Stomach (tissue), 9 donors: Measurements from ENCODE around the gene SSRP1. TPM values are rescaled to one million over a fixed set of nuclear protein-coding genes. Genes with fewer than 3 reads are reported as not detected.
A peak's percentile ranks its signal among the peaks of the same experiment; 100 is the strongest.

Experiments
- DNase-seq, 2 donors: peaks; one replicate each; pipeline versions ENCODE4 v3.0.0 to v3.0.0-alpha.2; 2013 to 2019
- H3K27ac ChIP-seq, 5 donors: fragments of 200-600 bp in 4 of 5; sonication (generic) in 4 of 5; one replicate each; pipeline ENCODE4 v1.5.1; 2013 to 2019; ENCODE audit warnings: mild to moderate bottlenecking in 1 of 5, moderate library complexity in 1 of 5
- H3K27me3 ChIP-seq, 3 donors: fragments of 200-600 bp; sonication (generic); one replicate each; pipeline ENCODE4 v1.5.1; 2017 to 2019; ENCODE audit warnings: mixed run types in 1 of 3
- H3K36me3 ChIP-seq, 4 donors: fragments of 200-600 bp; sonication (generic); 1 replicate in 3 of 4; 2 replicates in 1 of 4; pipeline ENCODE4 v1.5.1; 2016 to 2019
- H3K4me1 ChIP-seq, 4 donors: fragments of 200-600 bp; sonication (generic); one replicate each; pipeline ENCODE4 v1.5.1; 2016 to 2019
- H3K4me3 ChIP-seq, 4 donors: fragments of 200-600 bp; sonication (generic) in 3 of 4; one replicate each; pipeline ENCODE4 v1.5.1; 2016 to 2019; ENCODE audit warnings: mild to moderate bottlenecking in 1 of 4
- H3K9me3 ChIP-seq, 4 donors: fragments of 200-600 bp; sonication (generic); one replicate each; pipeline ENCODE4 v1.5.1; 2016 to 2019
- EP300 ChIP-seq: sonication (generic); formaldehyde crosslinking; IDR thresholded peaks from one replicate; pipeline ENCODE4 v1.6.1; 2017; ENCODE audit warnings: antibody characterized with exemption
- POLR2A ChIP-seq, 4 donors: fragments of 450-650 bp; IDR thresholded peaks; one replicate each; pipeline ENCODE4 v1.6.1; 2016; ENCODE audit warnings: antibody characterized with exemption in 4 of 4, control low read depth in 2 of 4, mild to moderate bottlenecking in 1 of 4, moderate library complexity in 1 of 4
- POLR2AphosphoS5 ChIP-seq, 3 donors: sonication (generic); formaldehyde crosslinking; IDR thresholded peaks; one replicate each; pipeline ENCODE4 v1.6.1; 2016; ENCODE audit warnings: antibody characterized with exemption in 3 of 3
- WGBS, 5 donors: extraction: QIAGEN DNeasy Blood & Tissue Kit in 3 of 5; methylation state at CpG; one replicate each; pipeline versions ENCODE4 v1.1.5 to v1.1.7; 2013 to 2018; 5-methylcytosine and 5-hydroxymethylcytosine counted together
- intact Hi-C: fragments of 100-400 bp; cut with DNase I; formaldehyde crosslinking; loops from one replicate; pipeline ENCODE4 v1.15.1; 2023; ENCODE audit warnings: low total_unique reads
- polyA plus RNA-seq, 3 donors: library from polyadenylated mRNA; stranded (reverse); fragments of 200-250 nt; gene quantifications; one replicate each; pipeline ENCODE4 v1.2.3, GENCODE V29; 2013
- total RNA-seq, 5 donors: library from RNA; depleted of rRNA; stranded (reverse); fragments of >200 nt; gene quantifications; one replicate each; pipeline versions ENCODE4 v1.1.0 to v1.2.3, GENCODE V29; 2014 to 2016
- TF ChIP-seq, protein P1 (sequence below), 7 experiments: fragments of 450-650 bp in 4 of 7; fragments of 200-600 bp in 3 of 7; sonication (generic) in 3 of 7; IDR thresholded peaks; one replicate each; pipeline ENCODE4 v1.5.1; 2016 to 2019; ENCODE audit warnings: antibody characterized with exemption in 7 of 7, control low read depth in 2 of 7, mild to moderate bottlenecking in 1 of 7
- donor health status: healthy with polysubstance abuse.
- donor health status: Bipolar disorder and iron deficiency.
- donor health status: healthy.

The SSRP1 gene
- total and polyA plus RNA-seq, 8 donors = 15.8 to 62.9 (median 47.1) TPM

DNA sequence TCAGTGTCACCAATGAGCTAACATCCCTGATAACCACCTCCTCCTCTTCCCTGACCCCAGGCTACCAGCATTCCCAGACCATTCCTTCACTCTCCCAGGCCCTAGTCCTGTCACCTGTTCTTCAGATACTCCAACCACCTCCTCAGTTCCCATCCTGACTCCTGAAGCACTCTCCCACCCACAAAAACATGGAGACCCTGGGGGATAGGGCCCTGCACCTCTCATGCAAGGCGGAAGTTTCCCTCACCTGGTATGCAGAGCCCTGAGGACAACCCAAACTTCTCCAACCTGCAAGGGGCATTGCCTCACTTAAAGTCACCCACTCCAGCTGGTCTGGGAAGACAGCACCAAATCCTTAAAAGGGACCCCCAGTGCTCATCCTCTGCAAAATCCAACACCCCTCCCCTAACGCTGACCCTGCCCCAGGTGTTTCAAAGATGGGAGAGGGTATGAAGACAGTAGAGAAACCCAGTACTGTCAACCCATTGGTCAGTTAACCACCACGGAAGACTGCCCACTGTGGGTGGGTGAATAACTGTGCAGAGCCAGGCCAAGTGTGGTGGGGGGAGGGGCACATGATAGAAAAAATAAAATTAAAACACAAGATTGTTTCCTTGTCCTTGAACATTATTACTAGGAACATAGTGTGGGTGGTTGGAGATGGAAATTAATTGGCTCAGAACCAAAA is 12.4 kb downstream of the SSRP1 start:
- Histone ChIP-seq H3K27me3 (no peaks in the 10 kb centered on the region), H3K4me1 (peaks cover 53 to 72% (median 63%) of the 10 kb centered on the region in 4 donors), H3K9me3 (no peaks in the 10 kb centered on the region), H3K4me3 (peak overlapping the region; percentile 77 to 90 (median 84)), H3K27ac (peak overlapping the region; percentile 94 to 99 (median 98)), H3K36me3 (peaks cover 21 to 46% (median 46%) of the 10 kb centered on the region in 4 donors)
- TF ChIP-seq POLR2A (IDR thresholded peaks at IDR 0.05) (no peak), EP300 (no peak), POLR2AphosphoS5 (IDR thresholded peaks at IDR 0.05) (no peak)
- TF ChIP-seq, protein P1, sequence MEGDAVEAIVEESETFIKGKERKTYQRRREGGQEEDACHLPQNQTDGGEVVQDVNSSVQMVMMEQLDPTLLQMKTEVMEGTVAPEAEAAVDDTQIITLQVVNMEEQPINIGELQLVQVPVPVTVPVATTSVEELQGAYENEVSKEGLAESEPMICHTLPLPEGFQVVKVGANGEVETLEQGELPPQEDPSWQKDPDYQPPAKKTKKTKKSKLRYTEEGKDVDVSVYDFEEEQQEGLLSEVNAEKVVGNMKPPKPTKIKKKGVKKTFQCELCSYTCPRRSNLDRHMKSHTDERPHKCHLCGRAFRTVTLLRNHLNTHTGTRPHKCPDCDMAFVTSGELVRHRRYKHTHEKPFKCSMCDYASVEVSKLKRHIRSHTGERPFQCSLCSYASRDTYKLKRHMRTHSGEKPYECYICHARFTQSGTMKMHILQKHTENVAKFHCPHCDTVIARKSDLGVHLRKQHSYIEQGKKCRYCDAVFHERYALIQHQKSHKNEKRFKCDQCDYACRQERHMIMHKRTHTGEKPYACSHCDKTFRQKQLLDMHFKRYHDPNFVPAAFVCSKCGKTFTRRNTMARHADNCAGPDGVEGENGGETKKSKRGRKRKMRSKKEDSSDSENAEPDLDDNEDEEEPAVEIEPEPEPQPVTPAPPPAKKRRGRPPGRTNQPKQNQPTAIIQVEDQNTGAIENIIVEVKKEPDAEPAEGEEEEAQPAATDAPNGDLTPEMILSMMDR (IDR thresholded peaks at IDR 0.05) = no peak
- WGBS, 5 donors = 28 to 51% (median 36%) methylated on average over 3 of the region's 3 CpGs
- peak in 1 of 2 donors; percentile 63 for DNase-seq
- intact Hi-C loops = no loop called here

DNA sequence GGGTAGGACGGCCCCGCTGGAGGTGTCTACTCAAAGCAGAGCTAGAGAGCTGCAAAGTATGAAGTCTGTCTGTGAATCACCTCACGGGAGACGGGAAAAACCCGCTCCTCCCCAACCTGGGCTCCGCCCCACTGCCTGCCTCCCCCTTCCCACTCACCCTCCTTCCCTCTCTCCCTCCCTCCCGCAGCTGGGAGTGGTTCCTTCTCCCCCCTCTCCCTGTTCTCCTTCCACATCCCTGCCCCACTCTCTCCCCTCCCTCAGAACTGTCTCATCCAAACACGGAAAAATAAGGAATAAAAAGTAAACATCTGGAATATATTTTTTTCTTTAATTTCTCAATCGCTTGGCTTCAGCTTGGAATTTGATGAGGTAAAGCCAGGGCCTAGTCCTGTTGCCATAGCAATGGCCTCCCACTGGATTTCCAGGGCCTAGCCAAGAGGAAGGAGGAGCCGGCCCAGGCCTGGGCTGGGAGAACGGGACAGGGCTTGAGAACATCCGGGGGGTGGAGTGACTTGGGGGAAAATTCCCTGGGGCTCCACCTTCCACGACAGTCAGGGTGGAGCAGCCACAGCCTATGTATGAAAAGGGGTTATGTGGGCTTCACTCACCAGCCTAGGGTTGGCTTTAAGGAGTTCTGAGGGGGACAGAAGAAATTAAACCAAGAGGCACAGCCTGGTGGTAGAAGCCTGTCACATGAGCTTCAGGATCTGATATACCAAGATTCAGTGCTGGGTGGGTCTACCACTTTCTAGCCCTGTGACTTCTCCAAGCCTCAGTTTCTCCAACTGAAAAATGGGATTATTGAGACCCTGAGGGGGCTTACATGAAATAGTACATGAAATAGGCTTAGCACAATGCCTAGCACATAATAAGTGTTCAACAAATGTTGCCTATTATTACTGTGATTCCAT is 13.2 kb downstream of the SSRP1 start:
- Histone ChIP-seq H3K27me3 (no peaks in the 10 kb centered on the region), H3K36me3 (peaks cover 18 to 46% (median 46%) of the 10 kb centered on the region in 4 donors), H3K4me1 (peaks cover 61 to 80% (median 71%) of the 10 kb centered on the region in 4 donors), H3K27ac (peak overlapping the region; percentile 94 to 99 (median 98)), H3K4me3 (peak overlapping the region; percentile 77 to 90 (median 84)), H3K9me3 (no peaks in the 10 kb centered on the region)
- intact Hi-C loops = no loop called here
- DNase-seq = peak; percentile 88 to 96
- TF ChIP-seq POLR2AphosphoS5 (IDR thresholded peaks at IDR 0.05) (peak; percentile 42 to 74 (median 68)), POLR2A (IDR thresholded peaks at IDR 0.05) (peak in 2 of 4 donors; percentile 37 to 64), EP300 (no peak)
- TF ChIP-seq, protein P1 (IDR thresholded peaks at IDR 0.05) = no peak
- WGBS, 5 donors = 9 to 23% (median 16%) methylated on average over 12 to 13 of the region's 13 CpGs

DNA sequence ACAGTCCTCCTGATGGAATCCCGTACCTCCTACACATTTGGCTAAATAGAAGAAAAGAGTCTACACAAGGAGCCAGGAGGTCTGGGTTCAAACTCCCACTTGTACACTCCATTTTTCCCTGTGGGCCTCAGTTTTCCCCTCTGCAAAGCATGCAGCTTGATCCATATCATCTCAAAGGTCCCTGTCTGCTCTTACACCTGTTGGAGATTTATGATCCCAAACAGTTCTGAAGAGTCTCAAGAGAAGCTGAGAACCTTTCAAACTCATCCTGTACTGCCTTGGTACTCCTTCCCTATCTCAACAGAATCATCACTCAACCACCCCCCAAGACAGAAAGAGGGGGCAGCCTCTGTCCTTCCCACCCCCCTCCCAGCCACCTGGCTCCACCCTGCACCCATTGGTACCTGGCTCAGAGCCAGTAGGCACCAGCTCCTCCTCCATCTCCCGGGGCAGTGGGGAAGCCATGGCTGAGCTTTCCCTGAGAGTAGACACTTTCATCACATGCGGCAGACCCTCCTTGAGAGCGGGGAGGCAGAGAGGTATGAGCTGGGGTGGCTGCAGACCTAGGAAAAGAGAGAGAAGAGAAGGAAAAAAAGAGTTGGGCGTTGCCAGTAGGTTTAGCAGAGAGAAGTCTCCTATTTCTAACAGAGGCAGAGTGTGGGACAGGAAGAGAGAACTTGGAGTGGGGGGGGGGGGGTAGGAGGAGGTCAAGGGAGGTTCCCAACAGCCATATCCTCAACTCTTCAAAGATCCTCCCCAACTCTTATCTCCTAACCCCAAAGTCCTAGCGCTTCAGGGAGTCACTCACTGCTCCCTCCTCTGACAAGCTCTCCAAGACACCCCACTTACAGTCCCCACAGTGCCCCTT is 14.1 kb downstream of the SSRP1 start:
- peak; percentile 51 to 70 for DNase-seq
- 14 to 32% (median 24%) methylated on average over 6 of the region's 6 CpGs for WGBS, 5 donors
- Histone ChIP-seq H3K9me3 (no peaks in the 10 kb centered on the region), H3K36me3 (peaks cover 18 to 46% (median 46%) of the 10 kb centered on the region in 4 donors), H3K27ac (peak overlapping the region; percentile 94 to 99 (median 98)), H3K4me3 (peak overlapping the region; percentile 77 to 90 (median 84)), H3K27me3 (no peaks in the 10 kb centered on the region), H3K4me1 (peaks cover 70 to 85% (median 80%) of the 10 kb centered on the region in 4 donors)
- TF ChIP-seq POLR2A (IDR thresholded peaks at IDR 0.05) (peak in 1 of 4 donors; percentile 2), EP300 (no peak)
- intact Hi-C loops = no loop called here

DNA sequence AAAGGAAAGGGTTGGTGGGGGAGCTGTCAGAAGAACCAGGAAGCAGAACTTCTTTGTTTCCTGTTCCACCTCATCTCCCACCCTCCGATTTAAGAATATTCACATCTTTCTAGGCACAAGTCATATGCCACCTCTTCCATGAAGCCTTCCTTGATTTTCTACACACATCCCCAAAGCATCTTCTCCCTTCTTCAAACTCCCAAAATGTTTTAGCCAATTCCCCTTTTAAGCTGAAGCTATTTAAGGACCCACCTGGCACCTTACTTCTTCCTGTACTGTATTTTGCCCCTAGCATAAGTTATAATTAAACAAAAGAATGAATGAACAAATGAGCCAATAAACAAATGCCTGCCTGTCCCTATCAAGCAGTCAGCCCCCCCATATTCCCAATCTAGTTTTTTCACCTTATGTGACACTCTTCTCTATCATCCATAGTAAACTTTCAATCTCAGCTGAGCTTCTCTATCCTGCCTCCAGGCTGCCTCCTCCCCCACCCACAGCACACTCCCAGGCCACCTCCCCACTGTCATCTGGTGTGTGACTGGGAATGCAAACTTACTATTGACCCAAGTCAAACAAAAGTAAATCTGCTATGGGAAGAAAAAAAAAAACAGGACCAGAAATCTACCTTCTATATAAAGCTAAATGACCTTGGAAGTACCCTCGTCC is 14.8 kb downstream of the SSRP1 start:
- H3K27me3 ChIP-seq = no peaks in the 10 kb centered on the region
- 42 to 58% (median 43%) methylated on average over 2 of the region's 2 CpGs for WGBS, 5 donors
- TF ChIP-seq POLR2AphosphoS5 (IDR thresholded peaks at IDR 0.05) (peak in 1 of 3 donors; percentile 58), POLR2A (IDR thresholded peaks at IDR 0.05) (no peak), EP300 (no peak)
- TF ChIP-seq, protein P1 (IDR thresholded peaks at IDR 0.05) = peak in 1 of 7 experiments; percentile 15
- H3K9me3 ChIP-seq = no peaks in the 10 kb centered on the region
- DNase-seq = peak; percentile 70 to 81
- H3K4me1 ChIP-seq = peaks cover 71 to 85% (median 80%) of the 10 kb centered on the region in 4 donors
- H3K36me3 ChIP-seq = peaks cover 23 to 48% (median 47%) of the 10 kb centered on the region in 4 donors
- H3K4me3 ChIP-seq = peak overlapping the region; percentile 77 to 90 (median 84)
- intact Hi-C loops = no loop called here
- H3K27ac ChIP-seq = peak overlapping the region; percentile 94 to 99 (median 98)
